OCI-LY3 (cell line): ENCODE measurements around the gene SYNE1.
A peak's percentile ranks its signal among the peaks of the same experiment; 100 is the strongest.

Experiments used
- H2AFZ ChIP-seq: fragments of 200-600, 300-600 bp; shearing (Covaris generic); 2 replicates; pipeline ENCODE4 v1.6.0; 2014; ENCODE audit warnings: antibody characterized with exemption, low read depth, low read length
- H3K27ac ChIP-seq: fragments of 200-600, 300-600 bp; sonication (generic); 2 replicates; pipeline ENCODE4 v1.5.1; 2014; ENCODE audit warnings: mild to moderate bottlenecking, low read length, moderate library complexity, mixed read lengths
- H3K27me3 ChIP-seq: fragments of 200-600, 300-600 bp; sonication (generic); 2 replicates; pipeline ENCODE4 v1.6.1; 2014; ENCODE audit warnings: low read depth, low read length, mixed read lengths
- H3K36me3 ChIP-seq: fragments of 200-600, 300-600 bp; sonication (generic); replicated peaks from 2 replicates; pipeline ENCODE3; 2014; ENCODE audit warnings: low read depth, low read length, mixed read lengths
- H3K4me1 ChIP-seq: fragments of 300-600, 200-600 bp; sonication (generic); 2 replicates; pipeline ENCODE4 v1.6.1; 2014; ENCODE audit warnings: low read length, mixed read lengths
- H3K4me2 ChIP-seq: fragments of 200-600, 300-600 bp; sonication (generic); 2 replicates; pipeline ENCODE4 v1.6.1; 2014; ENCODE audit warnings: low read length, mixed read lengths
- H3K4me3 ChIP-seq: fragments of 300-600, 200-600 bp; sonication (generic); 2 replicates; pipeline ENCODE4 v1.5.1; 2014; ENCODE audit warnings: antibody characterized with exemption, mild to moderate bottlenecking, low read length, moderate library complexity
- H3K79me2 ChIP-seq: fragments of 300-600, 200-600 bp; shearing (Covaris generic); 2 replicates; pipeline ENCODE4 v1.6.1; 2014; ENCODE audit warnings: mild to moderate bottlenecking, low read length, mixed read lengths
- H3K9ac ChIP-seq: fragments of 300-600, 200-600 bp; shearing (Covaris generic); 2 replicates; pipeline ENCODE4 v1.6.0; 2014; ENCODE audit warnings: mild to moderate bottlenecking, low read length, moderate library complexity
- H3K9me3 ChIP-seq: fragments of 200-600, 300-600 bp; shearing (Covaris generic); 2 replicates; pipeline ENCODE4 v1.6.1; 2014; ENCODE audit warnings: low read length, mixed read lengths; ENCODE audit not compliant: insufficient read depth
- H4K20me1 ChIP-seq: fragments of 200-600, 300-600 bp; sonication (generic); 2 replicates; pipeline ENCODE4 v1.6.1; 2016; ENCODE audit warnings: low read length, mixed read lengths; ENCODE audit not compliant: insufficient read depth
- EZH2phosphoT487 ChIP-seq: fragments of 200-600 bp; shearing (Covaris generic); IDR thresholded peaks from 2 replicates; pipeline ENCODE4 v1.6.1; 2018; ENCODE audit warnings: antibody characterized with exemption, mixed run types, low read depth
- TF ChIP-seq, protein P1 (sequence below): fragments of 200-600, 300-600 bp; sonication (generic); IDR thresholded peaks from 2 replicates; pipeline ENCODE4 v1.5.1; 2014; ENCODE audit warnings: antibody characterized with exemption, low read length, low read depth

The SYNE1 gene

GRCh38 chr6:152472325-152472724, 164.8 kb downstream of the SYNE1 start:
- H3K9ac ChIP-seq = no peak overlapping the region
- H2AFZ ChIP-seq = no peak overlapping the region
- H3K27ac ChIP-seq = no peak overlapping the region

GRCh38 chr6:152471456-152472265, 165.5 kb downstream of the SYNE1 start:
- TF ChIP-seq EZH2phosphoT487 = no peak
- TF ChIP-seq, protein P1, sequence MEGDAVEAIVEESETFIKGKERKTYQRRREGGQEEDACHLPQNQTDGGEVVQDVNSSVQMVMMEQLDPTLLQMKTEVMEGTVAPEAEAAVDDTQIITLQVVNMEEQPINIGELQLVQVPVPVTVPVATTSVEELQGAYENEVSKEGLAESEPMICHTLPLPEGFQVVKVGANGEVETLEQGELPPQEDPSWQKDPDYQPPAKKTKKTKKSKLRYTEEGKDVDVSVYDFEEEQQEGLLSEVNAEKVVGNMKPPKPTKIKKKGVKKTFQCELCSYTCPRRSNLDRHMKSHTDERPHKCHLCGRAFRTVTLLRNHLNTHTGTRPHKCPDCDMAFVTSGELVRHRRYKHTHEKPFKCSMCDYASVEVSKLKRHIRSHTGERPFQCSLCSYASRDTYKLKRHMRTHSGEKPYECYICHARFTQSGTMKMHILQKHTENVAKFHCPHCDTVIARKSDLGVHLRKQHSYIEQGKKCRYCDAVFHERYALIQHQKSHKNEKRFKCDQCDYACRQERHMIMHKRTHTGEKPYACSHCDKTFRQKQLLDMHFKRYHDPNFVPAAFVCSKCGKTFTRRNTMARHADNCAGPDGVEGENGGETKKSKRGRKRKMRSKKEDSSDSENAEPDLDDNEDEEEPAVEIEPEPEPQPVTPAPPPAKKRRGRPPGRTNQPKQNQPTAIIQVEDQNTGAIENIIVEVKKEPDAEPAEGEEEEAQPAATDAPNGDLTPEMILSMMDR = no peak
- Histone ChIP-seq H4K20me1 (no peaks in the 10 kb centered on the region), H2AFZ (no peak overlapping the region), H3K4me3 (no peak overlapping the region), H3K4me1 (no peaks in the 10 kb centered on the region), H3K27me3 (no peaks in the 10 kb centered on the region), H3K79me2 (no peaks in the 10 kb centered on the region), H3K36me3 (no peaks in the 10 kb centered on the region), H3K27ac (no peak overlapping the region), H3K9ac (no peak overlapping the region), H3K4me2 (no peak overlapping the region), H3K9me3 (no peaks in the 10 kb centered on the region)

More at GRCh38 chr6:152472325-152472724, 164.8 kb downstream of the SYNE1 start:
- no peak for TF ChIP-seq EZH2phosphoT487
- TF ChIP-seq, protein P1 = no peak
- Histone ChIP-seq H4K20me1 (no peaks in the 10 kb centered on the region), H3K27me3 (no peaks in the 10 kb centered on the region), H3K36me3 (no peaks in the 10 kb centered on the region), H3K4me2 (no peak overlapping the region), H3K4me1 (no peaks in the 10 kb centered on the region), H3K4me3 (no peak overlapping the region), H3K79me2 (no peaks in the 10 kb centered on the region), H3K9me3 (no peaks in the 10 kb centered on the region)

DNA sequence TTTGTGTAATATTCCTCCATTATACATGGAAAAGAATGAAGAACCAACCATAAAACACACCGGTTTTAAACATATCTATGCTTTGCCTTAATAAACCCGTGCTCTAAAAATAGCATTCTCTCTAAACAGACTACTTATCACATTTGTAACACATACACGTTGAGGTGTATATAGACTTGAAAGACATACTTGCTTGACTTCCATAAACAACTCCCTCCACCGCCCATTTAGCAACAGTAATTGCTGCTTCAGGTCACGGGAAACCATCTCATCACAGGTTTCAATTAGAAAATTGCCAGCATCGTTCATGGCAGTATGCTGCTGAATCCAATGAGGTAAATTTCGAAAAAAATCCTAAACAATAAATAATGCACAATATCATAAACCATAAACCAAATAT, 174.0 kb downstream of the SYNE1 start:
- H3K4me3 ChIP-seq = peak overlapping the region; percentile 26; the same call in 1 of the 2 replicates
- TF ChIP-seq, protein P1 = no peak
- TF ChIP-seq EZH2phosphoT487 = no peak
- H3K27me3 ChIP-seq = peaks cover 3% of the 10 kb centered on the region; the same call in 1 of the 2 replicates
- peak overlapping the region; percentile 36; the same call in 1 of the 2 replicates for H3K4me2 ChIP-seq
- H3K9ac ChIP-seq = no peak overlapping the region
- H2AFZ ChIP-seq = no peak overlapping the region
- no peaks in the 10 kb centered on the region for H3K9me3 ChIP-seq
- no peaks in the 10 kb centered on the region for H3K36me3 ChIP-seq
- no peak overlapping the region for H3K27ac ChIP-seq
- H4K20me1 ChIP-seq = no peaks in the 10 kb centered on the region
- H3K79me2 ChIP-seq = no peaks in the 10 kb centered on the region
- H3K4me1 ChIP-seq = no peaks in the 10 kb centered on the region

DNA sequence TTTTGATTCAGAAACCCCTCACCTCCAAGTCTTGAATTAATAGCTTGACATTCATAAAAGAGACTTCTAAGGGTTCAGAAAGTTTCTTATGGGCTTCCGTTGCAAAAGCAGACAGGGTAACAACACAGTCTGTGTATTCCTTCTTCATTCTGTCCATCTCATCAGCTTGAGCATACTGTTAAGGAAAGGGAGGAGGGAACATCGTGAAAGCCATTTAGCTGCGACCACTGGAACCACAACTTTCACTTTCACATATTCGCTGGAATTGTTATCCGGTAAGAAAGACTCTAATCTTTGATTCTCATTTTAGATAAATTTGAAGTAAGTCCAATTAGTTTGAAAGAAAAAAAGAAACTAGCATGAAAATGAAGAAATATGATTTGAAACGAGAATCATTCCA, 174.4 kb downstream of the SYNE1 start:
- H3K4me2 ChIP-seq = peak overlapping the region; percentile 36
- H3K4me1 ChIP-seq = no peaks in the 10 kb centered on the region
- no peaks in the 10 kb centered on the region for H3K9me3 ChIP-seq
- no peaks in the 10 kb centered on the region for H3K79me2 ChIP-seq
- H3K27ac ChIP-seq = no peak overlapping the region
- no peaks in the 10 kb centered on the region for H4K20me1 ChIP-seq
- no peak overlapping the region for H2AFZ ChIP-seq
- no peak overlapping the region for H3K9ac ChIP-seq
- H3K27me3 ChIP-seq = peaks cover 3% of the 10 kb centered on the region; the same call in 1 of the 2 replicates
- no peaks in the 10 kb centered on the region for H3K36me3 ChIP-seq
- TF ChIP-seq EZH2phosphoT487 = no peak
- TF ChIP-seq, protein P1 = no peak
- peak overlapping the region; percentile 26; the same call in 1 of the 2 replicates for H3K4me3 ChIP-seq
